DMS 273 treated with DMSO at 0.1 percent for 48 hours (cell line): ENCODE data around the gene SMIM1.
A peak's percentile ranks its signal among the peaks of the same experiment; 100 is the strongest.
"Not testable (repeated sequence)": the region's sequence is repeated elsewhere in the genome, so short reads cannot be mapped to it uniquely, and the experiment has no call there.

ENCODE experiments used
- DNase-seq: peaks from one replicate; lab custom pipeline; 2025; lab: John Stamatoyannopoulos, UW

SMIM1 gene

GRCh38 chr1:3772715-3773571 is at the start of gene SMIM1:
TSS of gene SMIM1 (plus strand) at chr1:3772749. CDS start at chr1:3775374, 2,625 bp downstream.
- DNase-seq: no peak

GRCh38 chr1:3722846-3723245 is 49.7 kb upstream of the SMIM1 start:
- DNase-seq: no peak

GRCh38 chr1:3724416-3725030 is 48.0 kb upstream of the SMIM1 start:
- DNase-seq: not testable (repeated sequence)

- DNase-seq: no peak
These were observed 47.2 kb upstream of the SMIM1 start for GRCh38 chr1:3725366-3725765.

GRCh38 chr1:3727042-3727824 is 45.3 kb upstream of the SMIM1 start:
- no peak for DNase-seq

- DNase-seq: no peak
These were observed 44.4 kb upstream of the SMIM1 start for GRCh38 chr1:3727825-3728776.

GRCh38 chr1:3729594-3730542 is 42.7 kb upstream of the SMIM1 start:
- no peak for DNase-seq

GRCh38 chr1:3730543-3731247 is 41.9 kb upstream of the SMIM1 start:
- no peak for DNase-seq

- no peak for DNase-seq
These were observed 40.7 kb upstream of the SMIM1 start for GRCh38 chr1:3731583-3732433.

- DNase-seq: no peak
These were observed 40.0 kb upstream of the SMIM1 start for GRCh38 chr1:3732434-3733093.

GRCh38 chr1:3733094-3733882 is 39.3 kb upstream of the SMIM1 start:
- no peak for DNase-seq

- DNase-seq: no peak
These were observed 38.5 kb upstream of the SMIM1 start for GRCh38 chr1:3733883-3734589.

- no peak for DNase-seq
These were observed 37.9 kb upstream of the SMIM1 start for GRCh38 chr1:3734602-3735001.

- DNase-seq: peak; percentile 38
These were observed 37.4 kb upstream of the SMIM1 start for GRCh38 chr1:3735027-3735681.

- no peak for DNase-seq
These were observed 36.9 kb upstream of the SMIM1 start for GRCh38 chr1:3735688-3736087.

- DNase-seq: no peak
These were observed 36.4 kb upstream of the SMIM1 start for GRCh38 chr1:3736131-3736561.
